SU-DHL-6 (cell line): ENCODE data around the gene HOXA3.

Source experiments
- EZH2phosphoT487 ChIP-seq: fragments of 200-600 bp; sonication (generic), shearing (Covaris generic); conservative IDR thresholded peaks from 2 replicates; pipeline ENCODE4 v1.6.1; 2018; ENCODE audit warnings: mild to moderate bottlenecking, antibody characterized with exemption, low read length, moderate library complexity, mixed read lengths
- TF ChIP-seq, protein P1 (sequence below): fragments of 200-600 bp; sonication (generic); IDR thresholded peaks from one replicate; pipeline ENCODE4 v1.5.1; 2017; ENCODE audit warnings: antibody characterized with exemption, mild to moderate bottlenecking, low read length, moderate library complexity; ENCODE audit not compliant: insufficient read depth, poor library complexity, severe bottlenecking

DNA sequence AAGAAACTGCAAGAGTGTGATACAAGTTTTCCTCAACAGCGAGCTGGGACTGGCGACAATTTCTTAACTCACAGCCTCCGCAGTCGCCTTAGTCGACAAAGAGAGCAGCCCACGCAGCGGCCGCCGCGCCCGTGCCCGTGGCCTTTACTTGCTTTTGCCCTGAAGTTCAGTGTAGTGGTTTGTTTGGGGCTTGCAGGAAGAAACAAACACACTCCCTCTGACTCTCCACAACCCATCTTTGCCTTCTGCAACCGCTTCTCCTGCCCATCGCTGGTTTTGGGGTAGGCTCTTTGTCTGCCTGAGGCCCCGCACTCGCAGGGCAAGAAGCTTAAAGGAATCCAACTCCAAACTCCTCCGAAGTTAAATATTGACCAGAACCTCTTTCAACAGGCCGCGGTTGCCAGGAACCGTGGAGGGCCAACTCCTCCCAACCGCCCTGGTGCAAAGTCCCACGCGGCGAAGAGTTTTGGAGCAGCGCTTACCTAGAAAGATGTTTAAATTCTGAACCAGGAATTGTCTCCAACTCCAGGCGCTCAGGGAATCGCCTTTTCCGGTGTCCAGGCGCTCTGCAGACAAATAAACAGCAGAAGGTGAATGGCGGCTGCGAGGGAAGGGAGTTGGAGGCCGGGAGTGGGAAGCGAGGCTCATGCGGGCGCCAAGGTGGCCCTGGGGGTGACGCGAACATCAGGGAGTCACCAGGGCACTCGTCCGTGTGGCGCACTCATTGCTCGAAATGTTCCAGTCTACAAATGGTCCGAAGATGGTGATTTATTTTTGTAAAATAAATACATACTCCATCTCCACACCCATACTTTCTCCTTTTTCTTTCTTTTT lies 30.1 kb downstream of the HOXA3 start:
- TF ChIP-seq, protein P1, sequence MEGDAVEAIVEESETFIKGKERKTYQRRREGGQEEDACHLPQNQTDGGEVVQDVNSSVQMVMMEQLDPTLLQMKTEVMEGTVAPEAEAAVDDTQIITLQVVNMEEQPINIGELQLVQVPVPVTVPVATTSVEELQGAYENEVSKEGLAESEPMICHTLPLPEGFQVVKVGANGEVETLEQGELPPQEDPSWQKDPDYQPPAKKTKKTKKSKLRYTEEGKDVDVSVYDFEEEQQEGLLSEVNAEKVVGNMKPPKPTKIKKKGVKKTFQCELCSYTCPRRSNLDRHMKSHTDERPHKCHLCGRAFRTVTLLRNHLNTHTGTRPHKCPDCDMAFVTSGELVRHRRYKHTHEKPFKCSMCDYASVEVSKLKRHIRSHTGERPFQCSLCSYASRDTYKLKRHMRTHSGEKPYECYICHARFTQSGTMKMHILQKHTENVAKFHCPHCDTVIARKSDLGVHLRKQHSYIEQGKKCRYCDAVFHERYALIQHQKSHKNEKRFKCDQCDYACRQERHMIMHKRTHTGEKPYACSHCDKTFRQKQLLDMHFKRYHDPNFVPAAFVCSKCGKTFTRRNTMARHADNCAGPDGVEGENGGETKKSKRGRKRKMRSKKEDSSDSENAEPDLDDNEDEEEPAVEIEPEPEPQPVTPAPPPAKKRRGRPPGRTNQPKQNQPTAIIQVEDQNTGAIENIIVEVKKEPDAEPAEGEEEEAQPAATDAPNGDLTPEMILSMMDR, result no peak
- TF ChIP-seq EZH2phosphoT487, result no peak
